ENCODE results near the gene DDAH1. TPM values are rescaled to one million over a fixed set of nuclear protein-coding genes. Genes with fewer than 3 reads are reported as not detected.
A peak's percentile ranks its signal among the peaks of the same experiment; 100 is the strongest.

Gene DDAH1
- total and polyA plus RNA-seq, 2 of the 4 experiments (the other 2 are of a cell fraction), result 78.0 to 94.5 TPM

DNA sequence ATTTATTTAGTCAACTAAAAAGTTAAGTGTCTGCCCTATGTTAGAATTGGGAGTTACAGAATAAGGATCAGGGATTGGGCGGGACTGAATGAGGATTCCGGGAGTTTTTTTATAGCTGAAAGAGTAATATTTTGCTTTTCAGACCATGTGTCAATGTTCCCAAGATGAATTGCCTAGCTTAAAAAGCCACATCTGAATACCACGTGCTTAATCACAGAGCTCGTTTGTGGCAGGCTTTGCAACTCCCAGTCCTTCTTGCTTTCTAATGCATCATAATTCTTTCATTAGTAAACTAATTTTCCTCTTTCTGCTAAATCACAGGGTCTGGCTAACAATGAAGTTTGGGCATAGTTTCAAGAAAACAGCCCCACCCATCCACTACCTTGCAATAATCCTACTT lies 184.3 kb downstream of the DDAH1 start:
- no peak for TF ChIP-seq RCOR1 (IDR thresholded peaks at IDR 0.05; ENCODE audit: insufficient replicate concordance, low read length)
- no peak for TF ChIP-seq MAZ (IDR thresholded peaks at IDR 0.05; ENCODE audit: borderline replicate concordance, low read depth, low read length)
- TF ChIP-seq MAFK (IDR thresholded peaks at IDR 0.05; ENCODE audit: low read depth, low read length), result no peak
- no peak for TF ChIP-seq CHD1 (IDR thresholded peaks at IDR 0.05; ENCODE audit: low read depth, low read length)
- TF ChIP-seq MXI1 (IDR thresholded peaks at IDR 0.05; ENCODE audit: borderline replicate concordance, low read depth, low read length), result no peak
- TF ChIP-seq CTCF (conservative IDR thresholded peaks at IDR 0.05; ENCODE audit: low read depth, low read length), result no peak
- no peak for TF ChIP-seq NFE2L2 (IDR thresholded peaks at IDR 0.05; ENCODE audit: low read depth, low read length)
- TF ChIP-seq SMC3 (IDR thresholded peaks at IDR 0.05; ENCODE audit: low read depth, low read length), result no peak
- no peak for TF ChIP-seq CEBPB (IDR thresholded peaks at IDR 0.05; ENCODE audit: low read depth, low read length)
- TF ChIP-seq FOS (IDR thresholded peaks at IDR 0.05; ENCODE audit: low read depth, low read length), result no peak
- TF ChIP-seq, protein P1, sequence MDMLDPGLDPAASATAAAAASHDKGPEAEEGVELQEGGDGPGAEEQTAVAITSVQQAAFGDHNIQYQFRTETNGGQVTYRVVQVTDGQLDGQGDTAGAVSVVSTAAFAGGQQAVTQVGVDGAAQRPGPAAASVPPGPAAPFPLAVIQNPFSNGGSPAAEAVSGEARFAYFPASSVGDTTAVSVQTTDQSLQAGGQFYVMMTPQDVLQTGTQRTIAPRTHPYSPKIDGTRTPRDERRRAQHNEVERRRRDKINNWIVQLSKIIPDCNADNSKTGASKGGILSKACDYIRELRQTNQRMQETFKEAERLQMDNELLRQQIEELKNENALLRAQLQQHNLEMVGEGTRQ (IDR thresholded peaks at IDR 0.05; ENCODE audit: low read depth, low read length), result no peak
- TF ChIP-seq, protein P2, sequence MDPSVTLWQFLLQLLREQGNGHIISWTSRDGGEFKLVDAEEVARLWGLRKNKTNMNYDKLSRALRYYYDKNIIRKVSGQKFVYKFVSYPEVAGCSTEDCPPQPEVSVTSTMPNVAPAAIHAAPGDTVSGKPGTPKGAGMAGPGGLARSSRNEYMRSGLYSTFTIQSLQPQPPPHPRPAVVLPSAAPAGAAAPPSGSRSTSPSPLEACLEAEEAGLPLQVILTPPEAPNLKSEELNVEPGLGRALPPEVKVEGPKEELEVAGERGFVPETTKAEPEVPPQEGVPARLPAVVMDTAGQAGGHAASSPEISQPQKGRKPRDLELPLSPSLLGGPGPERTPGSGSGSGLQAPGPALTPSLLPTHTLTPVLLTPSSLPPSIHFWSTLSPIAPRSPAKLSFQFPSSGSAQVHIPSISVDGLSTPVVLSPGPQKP (IDR thresholded peaks at IDR 0.05; ENCODE audit: borderline replicate concordance, low read depth, low read length), result no peak
- no peak for TF ChIP-seq POLR2A (IDR thresholded peaks at IDR 0.05; ENCODE audit: low read depth, low read length)
- TF ChIP-seq RAD21 (IDR thresholded peaks at IDR 0.05; ENCODE audit: low read length), result no peak
- TF ChIP-seq BHLHE40 (IDR thresholded peaks at IDR 0.05; ENCODE audit: low read depth, low read length), result no peak
- no peak for TF ChIP-seq RFX5 (IDR thresholded peaks at IDR 0.05; ENCODE audit: low read depth, low read length)
- DNase-seq (no peak), ATAC-seq (ENCODE audit: low read depth) (no peak)
- intact Hi-C loops (cut with micrococcal nuclease) (no loop called here), in situ Hi-C loops (cut with MboI; ENCODE audit: low sequenced_read_pairs) (no loop called here), dilution Hi-C loops (cut with HindIII; ENCODE audit: low sequenced_read_pairs, unreplicated experiment) (no loop called here)
- H2AK5ac ChIP-seq (ENCODE audit: low read depth, low read length), result peak overlapping the region; percentile 43; the same call in 1 of the 2 replicates
- CTCF ChIA-PET, result no interaction called here
- no peak overlapping the region for H2BK120ac ChIP-seq (ENCODE audit: low read depth, low read length)
- no peak overlapping the region for H3K4me3 ChIP-seq (ENCODE audit: insufficient read depth, low read depth, low read length)
- no peak overlapping the region for H3K18ac ChIP-seq (ENCODE audit: low read depth, low read length)
- H3K9ac ChIP-seq (ENCODE audit: low read depth, low read length), result no peak overlapping the region
- peaks cover 0 to 20% of the 10 kb centered on the region in 2 experiments; a peak in 2 of 4 replicates for H3K79me1 ChIP-seq (ENCODE audit: low read depth in 1 of 2, low read length in 2 of 2)
- no peak overlapping the region for H2AK9ac ChIP-seq (replicated peaks; ENCODE audit: low read depth, low read length, poor library complexity)
- POLR2A ChIA-PET (ENCODE audit: unreplicated experiment), result no interaction called here
- H3K9me1 ChIP-seq (ENCODE audit: insufficient read depth, low read length), result peaks cover 8% of the 10 kb centered on the region
- no peak overlapping the region for H3K14ac ChIP-seq (replicated peaks; ENCODE audit: low read depth, low read length)
- no peaks in the 10 kb centered on the region for H3K9me3 ChIP-seq (ENCODE audit: control insufficient read depth, insufficient read depth, low read length)
- H3K4me1 ChIP-seq (ENCODE audit: control insufficient read depth, insufficient read depth, low read length), result peaks cover 6% of the 10 kb centered on the region
- no peaks in the 10 kb centered on the region for H3K36me3 ChIP-seq (ENCODE audit: control insufficient read depth, insufficient read depth, low read length)
- no peak overlapping the region for H3K4ac ChIP-seq (ENCODE audit: low read depth, low read length)
- H3K27ac ChIP-seq (ENCODE audit: insufficient read depth, low read length), result no peak overlapping the region
- no peak overlapping the region for H4K91ac ChIP-seq (ENCODE audit: insufficient read depth, low read depth, low read length)
- H4K8ac ChIP-seq (ENCODE audit: low read depth in 2 of 2, low read length in 2 of 2), result no peak overlapping the region
- no TSS peak for BruUV-seq (replicated peaks)
- H3K23ac ChIP-seq (ENCODE audit: low read depth, low read length), result no peak overlapping the region
- peak overlapping the region; percentile 12; the same call in 1 of the 2 replicates for H2BK20ac ChIP-seq (ENCODE audit: low read depth, low read length)
- no peak overlapping the region for H3K56ac ChIP-seq (ENCODE audit: extremely low read depth, insufficient read depth, low read length)
- H4K5ac ChIP-seq (ENCODE audit: low read depth, low read length), result no peak overlapping the region
- H2BK5ac ChIP-seq (ENCODE audit: low read depth, low read length, poor library complexity, severe bottlenecking), result no peak overlapping the region
- peaks cover 3% of the 10 kb centered on the region; the same call in 1 of the 2 replicates for H4K20me1 ChIP-seq (ENCODE audit: insufficient read depth, low read length)
- H2BK15ac ChIP-seq (ENCODE audit: low read depth, low read length), result no peak overlapping the region; the same call in 1 of the 3 replicates
- no peaks in the 10 kb centered on the region for H3K27me3 ChIP-seq (ENCODE audit: control insufficient read depth, insufficient read depth, low read length)
- H3K4me2 ChIP-seq (ENCODE audit: low read depth, low read length), result no peak overlapping the region
- WGBS, 2 experiments (ENCODE audit: extremely low coverage in 2 of 2, insufficient read length in 1 of 2), result 88% methylated on average over 3 of the region's 4 CpGs; no CpG with 5 or more reads in 1 of the 2 experiments
- no peak overlapping the region for H2AFZ ChIP-seq (replicated peaks; ENCODE audit: low read length, poor library complexity)
